GM23248 (cell line): ENCODE data around the gene ADGRV1. TPM values are rescaled to one million over a fixed set of nuclear protein-coding genes. Genes with fewer than 3 reads are reported as not detected.

ENCODE experiments used
- DNase-seq: peaks from one replicate; pipeline ENCODE4 v3.0.0-alpha.2; 2015
- H2AFZ ChIP-seq: fragments of 200-600 bp; sonication (generic); 2 replicates; pipeline ENCODE4 v1.6.1; 2016; ENCODE audit warnings: antibody characterized with exemption
- H3F3A ChIP-seq: fragments of 200-600 bp; sonication (generic); 2 replicates; pipeline ENCODE4 v1.6.1; 2016; ENCODE audit warnings: mild to moderate bottlenecking, antibody characterized with exemption, mixed run types; ENCODE audit not compliant: insufficient read depth
- H3K27ac ChIP-seq: fragments of 200-600 bp; sonication (generic); 2 replicates; pipeline ENCODE4 v1.5.1; 2016; ENCODE audit warnings: mild to moderate bottlenecking
- H3K27me3 ChIP-seq: fragments of 200-600 bp; sonication (generic); replicated peaks from 2 replicates; pipeline ENCODE4 v1.6.1; 2016; ENCODE audit warnings: mild to moderate bottlenecking; ENCODE audit not compliant: insufficient read depth
- H3K36me3 ChIP-seq: fragments of 200-600 bp; sonication (generic); 2 replicates; pipeline ENCODE4 v1.6.1; 2016; ENCODE audit warnings: low read depth, mild to moderate bottlenecking
- H3K4me1 ChIP-seq: fragments of 200-600 bp; sonication (generic); 2 replicates; pipeline ENCODE4 v1.6.1; 2016; ENCODE audit warnings: mild to moderate bottlenecking; ENCODE audit not compliant: insufficient read depth
- H3K4me2 ChIP-seq: fragments of 200-600 bp; sonication (generic); one replicate; pipeline ENCODE4 v1.6.1; 2016; ENCODE audit warnings: mild to moderate bottlenecking; ENCODE audit not compliant: unreplicated experiment
- H3K4me3 ChIP-seq: fragments of 200-600 bp; sonication (generic); 2 replicates; pipeline ENCODE4 v1.5.1; 2016; ENCODE audit warnings: mild to moderate bottlenecking
- H3K79me2 ChIP-seq: fragments of 200-600 bp; sonication (generic); 2 replicates; pipeline ENCODE4 v1.6.1; 2016; ENCODE audit warnings: mild to moderate bottlenecking; ENCODE audit not compliant: insufficient read depth
- H3K9ac ChIP-seq: fragments of 200-600 bp; sonication (generic); 2 replicates; pipeline ENCODE4 v1.6.1; 2016; ENCODE audit warnings: mild to moderate bottlenecking
- H3K9me2 ChIP-seq: fragments of 200-600 bp; sonication (generic); 2 replicates; pipeline ENCODE4 v1.6.1; 2016; ENCODE audit warnings: mixed run types, mild to moderate bottlenecking, moderate library complexity; ENCODE audit not compliant: insufficient read depth
- H3K9me3 ChIP-seq: fragments of 200-600 bp; sonication (generic); one replicate; pipeline ENCODE4 v1.6.1; 2017; ENCODE audit warnings: low read depth
- H4K20me1 ChIP-seq: fragments of 200-600 bp; sonication (generic); 2 replicates; pipeline ENCODE4 v1.6.0; 2016; ENCODE audit not compliant: insufficient read depth
- EZH2 ChIP-seq: fragments of 200-600 bp; sonication (generic); IDR thresholded peaks from 2 replicates; pipeline ENCODE4 v1.6.1; 2018; ENCODE audit warnings: antibody characterized with exemption, mild to moderate bottlenecking; ENCODE audit not compliant: insufficient read depth, poor library complexity, severe bottlenecking
- EZH2phosphoT487 ChIP-seq: fragments of 200-600 bp; sonication (generic); IDR thresholded peaks from 2 replicates; pipeline ENCODE4 v1.6.1; 2018; ENCODE audit warnings: antibody characterized with exemption, moderate library complexity, mild to moderate bottlenecking, low read depth; ENCODE audit not compliant: insufficient read depth
- WGBS, 2 experiments: methylation state at CpG; one replicate each; pipeline ENCODE4 v1.1.6; 2015 to 2017; ENCODE audit warnings: low lambda C conversion rate in 2 of 2, low coverage in 1 of 2; ENCODE audit errors: missing lambda C conversion rate in 2 of 2; 5-methylcytosine and 5-hydroxymethylcytosine counted together
- in situ Hi-C: fragments of 300-500 bp; cut with MboI; formaldehyde crosslinking; loops from 2 replicates; pipeline ENCODE4 v1.15.0; 2020
- polyA plus RNA-seq: library from polyadenylated mRNA; unstranded; fragments of >200 nt; fragmentation: Nextera tagmentation; extraction: Ambion mirVana; gene quantifications from 2 replicates; pipeline ENCODE4 v1.2.1, GENCODE V29; 2016
- total RNA-seq: library from RNA; depleted of rRNA; stranded (reverse); fragments of >200 nt; shearing (Covaris generic); gene quantifications from 2 replicates; pipeline ENCODE4 v1.2.3, GENCODE V29; 2014

The ADGRV1 gene
- total and polyA plus RNA-seq, 2 experiments from 2014 or later, result not detected

DNA sequence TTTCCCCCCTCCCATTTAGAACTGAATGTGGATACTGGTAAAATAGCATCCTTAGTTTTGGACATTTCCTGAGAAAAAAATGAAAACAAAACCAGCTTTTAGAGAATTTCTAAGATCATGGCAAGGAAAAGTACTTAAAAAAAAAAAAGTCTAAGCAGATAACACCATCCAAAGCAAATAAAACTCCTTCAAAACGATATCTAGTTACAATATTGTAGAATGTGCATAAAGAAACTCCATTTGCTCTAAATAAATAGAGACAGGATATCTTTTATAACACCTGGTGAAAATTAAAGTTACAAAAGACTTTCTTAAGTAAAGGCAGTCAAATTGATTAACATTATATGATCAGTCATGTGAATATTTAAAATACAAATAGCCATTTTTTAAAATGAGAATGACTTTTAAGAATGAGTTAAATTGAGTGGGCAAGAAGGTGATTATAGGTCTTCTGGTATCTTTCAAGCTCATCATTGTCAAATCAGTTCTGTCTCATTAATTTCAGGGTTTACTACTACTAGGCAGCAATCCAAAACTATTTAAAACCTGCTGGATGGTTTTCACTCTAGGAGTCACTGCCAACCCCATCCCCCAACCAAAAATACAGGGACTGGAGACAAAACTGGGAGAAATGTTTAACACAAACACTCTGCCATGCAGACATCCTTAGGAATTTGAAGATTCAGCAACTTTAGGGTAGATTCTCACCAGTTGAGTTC, 382.6 kb downstream of the ADGRV1 start:
- DNase-seq, result no peak
- Histone ChIP-seq H3K36me3 (no peaks in the 10 kb centered on the region), H3K9me3 (no peaks in the 10 kb centered on the region), H3K27me3 (no peaks in the 10 kb centered on the region), H3K79me2 (no peaks in the 10 kb centered on the region), H3K4me1 (peaks cover 10% of the 10 kb centered on the region), H3K9me2 (no peaks in the 10 kb centered on the region), H3K27ac (no peak overlapping the region), H3K4me2 (no peak overlapping the region), H3K9ac (no peak overlapping the region), H3F3A (no peaks in the 10 kb centered on the region), H4K20me1 (no peaks in the 10 kb centered on the region), H3K4me3 (no peak overlapping the region), H2AFZ (0 out of 2 replicates have a peak overlapping the region, but pooled peaks have one; percentile 25)
- no peak for TF ChIP-seq EZH2
- TF ChIP-seq EZH2phosphoT487, result no peak
- 27 to 33% methylated on average over 1 of the region's 1 CpG for WGBS, 2 experiments
- in situ Hi-C loops, result no loop called here

GRCh38 chr5:90944116-90944515, 385.5 kb downstream of the ADGRV1 start:
- Histone ChIP-seq H3K4me2 (no peak overlapping the region), H3K4me1 (peaks cover 6% of the 10 kb centered on the region), H3K4me3 (no peak overlapping the region), H3K9me3 (no peaks in the 10 kb centered on the region), H3K79me2 (no peaks in the 10 kb centered on the region), H2AFZ (no peak overlapping the region), H4K20me1 (no peaks in the 10 kb centered on the region), H3F3A (no peaks in the 10 kb centered on the region), H3K36me3 (no peaks in the 10 kb centered on the region), H3K27ac (no peak overlapping the region), H3K27me3 (peaks cover 15% of the 10 kb centered on the region), H3K9ac (no peak overlapping the region), H3K9me2 (no peaks in the 10 kb centered on the region)
- TF ChIP-seq EZH2phosphoT487 (no peak), EZH2 (no peak)
- no peak for DNase-seq
- in situ Hi-C loops, result no loop called here

DNA sequence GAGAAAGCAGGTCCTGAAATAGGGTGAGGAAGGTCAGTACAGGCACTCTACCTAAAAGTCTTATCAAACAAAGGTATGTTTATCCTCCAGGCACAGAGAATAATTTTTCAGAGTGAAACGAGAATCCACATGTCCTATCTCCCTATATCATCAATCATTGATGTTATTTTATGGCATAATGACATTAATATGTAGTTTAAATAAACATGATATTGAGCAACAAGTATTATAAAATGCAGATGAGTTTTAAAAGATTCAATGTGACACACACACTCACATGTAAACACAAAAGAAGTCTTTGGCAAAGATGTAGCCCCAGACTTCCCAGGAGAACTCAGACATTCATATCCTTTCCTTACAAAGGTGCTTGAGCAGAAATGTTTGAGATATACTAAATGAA, 389.1 kb downstream of the ADGRV1 start:
- in situ Hi-C loops, result no loop called here
- WGBS, 2 experiments, result 16 to 17% methylated on average over 1 of the region's 1 CpG

GRCh38 chr5:90948969-90949368, 390.4 kb downstream of the ADGRV1 start:
- 79 to 85% methylated on average over 2 of the region's 2 CpGs for WGBS, 2 experiments
- Histone ChIP-seq H3K4me3 (no peak overlapping the region), H2AFZ (no peak overlapping the region), H3K27me3 (peaks cover 53% of the 10 kb centered on the region), H3K9me3 (no peaks in the 10 kb centered on the region), H4K20me1 (no peaks in the 10 kb centered on the region), H3K79me2 (no peaks in the 10 kb centered on the region), H3K9me2 (no peaks in the 10 kb centered on the region), H3K4me1 (no peaks in the 10 kb centered on the region), H3K36me3 (no peaks in the 10 kb centered on the region), H3K4me2 (no peak overlapping the region), H3F3A (no peaks in the 10 kb centered on the region), H3K9ac (no peak overlapping the region), H3K27ac (no peak overlapping the region)
- TF ChIP-seq EZH2 (no peak), EZH2phosphoT487 (no peak)
- DNase-seq, result no peak
- in situ Hi-C loops, result no loop called here

More for the DNA sequence above, 389.1 kb downstream of the ADGRV1 start:
- TF ChIP-seq EZH2phosphoT487, result no peak
- no peak for TF ChIP-seq EZH2
- Histone ChIP-seq H2AFZ (no peak overlapping the region), H3K9me3 (no peaks in the 10 kb centered on the region), H3K4me2 (no peak overlapping the region), H3K27ac (no peak overlapping the region), H3K36me3 (no peaks in the 10 kb centered on the region), H3K79me2 (no peaks in the 10 kb centered on the region), H3F3A (no peaks in the 10 kb centered on the region), H3K4me1 (no peaks in the 10 kb centered on the region), H3K9ac (no peak overlapping the region), H3K4me3 (no peak overlapping the region), H4K20me1 (no peaks in the 10 kb centered on the region), H3K9me2 (no peaks in the 10 kb centered on the region), H3K27me3 (peaks cover 46% of the 10 kb centered on the region)
- no peak for DNase-seq
